Smooth muscle cell (in vitro differentiated cells): ENCODE results near the gene ZGPAT. TPM values are rescaled to one million over a fixed set of nuclear protein-coding genes. Genes with fewer than 3 reads are reported as not detected.

Source experiments
- DNase-seq: peaks from one replicate; lab custom pipeline; 2025; ENCODE audit not compliant: unreplicated experiment; lab: John Stamatoyannopoulos, UW
- H2AFZ ChIP-seq: fragments of 200-600 bp; sonication (generic); 2 replicates; pipeline ENCODE4 v1.6.0; 2016; ENCODE audit warnings: antibody characterized with exemption, low read depth, mild to moderate bottlenecking
- H3F3A ChIP-seq: fragments of 200-600 bp; sonication (generic); 2 replicates; pipeline ENCODE4 v1.6.0; 2017; ENCODE audit warnings: antibody characterized with exemption, low read depth
- H3K27ac ChIP-seq: fragments of 200-600 bp; sonication (generic); 2 replicates; pipeline ENCODE4 v1.5.1; 2016; ENCODE audit warnings: low read depth, mild to moderate bottlenecking
- H3K27me3 ChIP-seq: fragments of 200-600 bp; sonication (generic); 2 replicates; pipeline ENCODE4 v1.6.1; 2016; ENCODE audit warnings: low read depth, mild to moderate bottlenecking
- H3K36me3 ChIP-seq: fragments of 200-600 bp; sonication (generic); 2 replicates; pipeline ENCODE4 v1.5.1; 2016; ENCODE audit warnings: low read depth
- H3K4me1 ChIP-seq: fragments of 200-600 bp; sonication (generic); 2 replicates; pipeline ENCODE4 v1.5.1; 2016; ENCODE audit warnings: low read depth
- H3K4me2 ChIP-seq: fragments of 200-600 bp; sonication (generic); 2 replicates; pipeline ENCODE4 v1.6.0; 2016; ENCODE audit warnings: mild to moderate bottlenecking
- H3K4me3 ChIP-seq: fragments of 200-600 bp; sonication (generic); 2 replicates; pipeline ENCODE4 v1.5.1; 2016; ENCODE audit warnings: mild to moderate bottlenecking
- H3K79me2 ChIP-seq: fragments of 200-600 bp; sonication (generic); 2 replicates; pipeline ENCODE4 v1.6.0; 2016; ENCODE audit warnings: low read depth, mild to moderate bottlenecking
- H3K9ac ChIP-seq: fragments of 200-600 bp; sonication (generic); 2 replicates; pipeline ENCODE4 v1.6.0; 2016; ENCODE audit warnings: low read depth
- H3K9me3 ChIP-seq: fragments of 200-600 bp; sonication (generic); replicated peaks from 2 replicates; pipeline ENCODE4 v1.5.1; 2016; ENCODE audit warnings: low read depth
- H4K20me1 ChIP-seq: fragments of 200-600 bp; sonication (generic); 2 replicates; pipeline ENCODE4 v1.6.0; 2016; ENCODE audit warnings: low read depth
- WGBS: methylation state at CpG from one replicate; pipeline ENCODE4 v1.1.7; 2016; ENCODE audit warnings: low lambda C conversion rate; 5-methylcytosine and 5-hydroxymethylcytosine counted together
- polyA plus RNA-seq: library from polyadenylated mRNA; unstranded; fragments of >200 nt; fragmentation: Nextera tagmentation; extraction: Ambion mirVana; gene quantifications from 2 replicates; pipeline ENCODE4 v1.2.1, GENCODE V29; 2016
- total RNA-seq: library from RNA; depleted of rRNA; stranded (reverse); fragments of >200 nt; gene quantifications from 2 replicates; pipeline ENCODE4 v1.2.3, GENCODE V29; 2014
- TF ChIP-seq, protein P1 (sequence below): fragments of 200-600 bp; sonication (generic); IDR thresholded peaks from 2 replicates; pipeline ENCODE4 v1.5.1; 2017; ENCODE audit warnings: borderline replicate concordance, mild to moderate bottlenecking, antibody characterized with exemption; ENCODE audit not compliant: insufficient read depth, poor library complexity, severe bottlenecking

The ZGPAT gene
- total and polyA plus RNA-seq, 2 experiments from 2014 or later, result 13.8 to 32.3 TPM

DNA sequence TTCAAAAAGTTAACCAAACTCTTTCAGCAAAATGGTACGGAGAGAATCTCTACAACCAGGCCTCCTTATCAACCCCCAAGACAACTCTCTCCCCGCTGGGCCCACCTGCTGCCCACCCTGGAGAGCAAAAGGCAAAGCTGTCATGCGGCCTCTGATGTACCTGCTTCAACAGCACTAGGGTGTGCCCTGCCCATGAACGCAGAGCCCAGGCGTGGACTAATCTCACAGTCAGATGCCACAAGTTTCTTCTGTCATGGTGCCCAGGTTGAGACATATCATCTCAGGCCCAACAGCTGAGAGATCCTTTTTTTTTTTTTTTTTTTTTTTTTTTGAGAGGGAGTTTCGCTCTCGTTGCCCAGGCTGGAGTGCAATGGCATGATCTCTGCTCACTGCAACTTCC is 58.1 kb downstream of the ZGPAT start:
- no peaks in the 10 kb centered on the region for H3K79me2 ChIP-seq
- H3K27me3 ChIP-seq, result no peaks in the 10 kb centered on the region
- H3F3A ChIP-seq, result no peaks in the 10 kb centered on the region
- 98% methylated on average over 7 of the region's 7 CpGs for WGBS
- no peak overlapping the region for H3K9ac ChIP-seq
- H4K20me1 ChIP-seq, result no peaks in the 10 kb centered on the region
- no peaks in the 10 kb centered on the region for H3K9me3 ChIP-seq
- no peak overlapping the region for H2AFZ ChIP-seq
- H3K4me2 ChIP-seq, result no peak overlapping the region
- no peak overlapping the region for H3K27ac ChIP-seq
- TF ChIP-seq, protein P1, sequence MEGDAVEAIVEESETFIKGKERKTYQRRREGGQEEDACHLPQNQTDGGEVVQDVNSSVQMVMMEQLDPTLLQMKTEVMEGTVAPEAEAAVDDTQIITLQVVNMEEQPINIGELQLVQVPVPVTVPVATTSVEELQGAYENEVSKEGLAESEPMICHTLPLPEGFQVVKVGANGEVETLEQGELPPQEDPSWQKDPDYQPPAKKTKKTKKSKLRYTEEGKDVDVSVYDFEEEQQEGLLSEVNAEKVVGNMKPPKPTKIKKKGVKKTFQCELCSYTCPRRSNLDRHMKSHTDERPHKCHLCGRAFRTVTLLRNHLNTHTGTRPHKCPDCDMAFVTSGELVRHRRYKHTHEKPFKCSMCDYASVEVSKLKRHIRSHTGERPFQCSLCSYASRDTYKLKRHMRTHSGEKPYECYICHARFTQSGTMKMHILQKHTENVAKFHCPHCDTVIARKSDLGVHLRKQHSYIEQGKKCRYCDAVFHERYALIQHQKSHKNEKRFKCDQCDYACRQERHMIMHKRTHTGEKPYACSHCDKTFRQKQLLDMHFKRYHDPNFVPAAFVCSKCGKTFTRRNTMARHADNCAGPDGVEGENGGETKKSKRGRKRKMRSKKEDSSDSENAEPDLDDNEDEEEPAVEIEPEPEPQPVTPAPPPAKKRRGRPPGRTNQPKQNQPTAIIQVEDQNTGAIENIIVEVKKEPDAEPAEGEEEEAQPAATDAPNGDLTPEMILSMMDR, result no peak
- no peaks in the 10 kb centered on the region for H3K4me1 ChIP-seq
- no peaks in the 10 kb centered on the region for H3K36me3 ChIP-seq
- no peak for DNase-seq
- H3K4me3 ChIP-seq, result no peak overlapping the region

DNA sequence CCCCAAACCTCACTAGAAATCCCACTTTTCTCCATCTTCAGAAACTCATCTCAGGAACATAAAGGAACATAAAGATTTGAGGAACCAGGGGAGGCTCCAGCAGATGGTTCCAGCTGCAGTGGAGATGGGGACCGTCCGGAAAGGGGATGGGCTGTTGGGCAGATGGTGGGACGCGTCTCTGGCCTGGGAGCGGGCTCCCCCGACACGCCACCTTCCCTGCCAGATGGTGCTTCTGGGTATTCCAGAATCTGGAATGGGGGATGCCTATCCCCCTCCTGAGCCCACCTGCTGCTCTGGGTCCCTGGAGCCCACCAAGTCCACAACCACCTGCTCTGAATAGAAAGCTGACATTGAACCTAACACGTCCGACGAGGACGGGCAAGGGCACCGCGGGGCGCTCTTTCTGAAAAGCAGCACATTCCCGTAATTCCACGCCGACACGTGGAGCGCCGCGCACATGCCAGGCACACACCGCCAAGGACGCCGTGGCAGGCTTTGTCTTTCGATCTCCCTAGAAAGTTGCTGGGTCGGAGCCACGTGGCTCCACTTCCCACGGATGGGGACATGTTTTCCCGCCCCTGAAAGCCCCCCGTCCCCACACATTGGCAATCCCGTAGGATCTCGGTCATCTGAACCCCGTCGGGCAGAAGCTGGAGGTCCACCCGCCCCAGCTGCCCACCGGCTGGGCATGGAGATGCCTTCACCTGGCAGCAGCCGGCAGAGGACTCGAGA is 59.0 kb downstream of the ZGPAT start:
- Histone ChIP-seq H3K27me3 (no peaks in the 10 kb centered on the region), H3K4me1 (no peaks in the 10 kb centered on the region), H3K4me3 (no peak overlapping the region), H3K9me3 (no peaks in the 10 kb centered on the region), H4K20me1 (no peaks in the 10 kb centered on the region), H3K4me2 (no peak overlapping the region), H3K27ac (no peak overlapping the region), H3K36me3 (no peaks in the 10 kb centered on the region), H3K9ac (no peak overlapping the region), H3K79me2 (no peaks in the 10 kb centered on the region), H2AFZ (no peak overlapping the region), H3F3A (no peaks in the 10 kb centered on the region)
- no peak for DNase-seq
- TF ChIP-seq, protein P1, result no peak
- 97% methylated on average over 34 of the region's 38 CpGs for WGBS

DNA sequence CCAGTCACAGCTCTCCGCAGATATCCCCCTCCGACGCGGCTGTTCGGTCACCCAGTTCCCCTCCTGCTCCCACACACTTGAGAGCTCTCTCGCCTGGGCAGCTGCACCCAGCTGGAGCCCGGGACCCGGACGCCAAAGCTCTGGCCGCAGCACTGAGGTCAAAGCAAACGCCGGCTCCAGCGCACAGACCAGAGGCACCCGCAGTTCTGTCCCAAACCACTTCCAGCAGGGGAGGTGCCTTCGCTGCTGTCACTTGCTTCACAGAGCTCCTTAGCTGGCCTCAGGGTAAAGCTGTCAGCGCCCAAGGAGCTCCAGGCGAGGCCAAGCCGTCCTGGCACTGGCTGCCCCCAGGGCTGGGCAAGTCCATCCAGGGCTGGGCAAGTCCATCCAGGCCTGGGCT is 59.6 kb downstream of the ZGPAT start:
- no peaks in the 10 kb centered on the region for H3F3A ChIP-seq
- H3K36me3 ChIP-seq, result no peaks in the 10 kb centered on the region
- H4K20me1 ChIP-seq, result no peaks in the 10 kb centered on the region
- no peak overlapping the region for H2AFZ ChIP-seq
- H3K79me2 ChIP-seq, result no peaks in the 10 kb centered on the region
- H3K27ac ChIP-seq, result no peak overlapping the region
- no peak for DNase-seq
- no peaks in the 10 kb centered on the region for H3K27me3 ChIP-seq
- H3K4me2 ChIP-seq, result no peak overlapping the region
- no peak overlapping the region for H3K4me3 ChIP-seq
- TF ChIP-seq, protein P1, result no peak
- WGBS, result 87% methylated on average over 18 of the region's 18 CpGs
- H3K9me3 ChIP-seq, result no peaks in the 10 kb centered on the region
- H3K9ac ChIP-seq, result no peak overlapping the region
- H3K4me1 ChIP-seq, result no peaks in the 10 kb centered on the region

DNA sequence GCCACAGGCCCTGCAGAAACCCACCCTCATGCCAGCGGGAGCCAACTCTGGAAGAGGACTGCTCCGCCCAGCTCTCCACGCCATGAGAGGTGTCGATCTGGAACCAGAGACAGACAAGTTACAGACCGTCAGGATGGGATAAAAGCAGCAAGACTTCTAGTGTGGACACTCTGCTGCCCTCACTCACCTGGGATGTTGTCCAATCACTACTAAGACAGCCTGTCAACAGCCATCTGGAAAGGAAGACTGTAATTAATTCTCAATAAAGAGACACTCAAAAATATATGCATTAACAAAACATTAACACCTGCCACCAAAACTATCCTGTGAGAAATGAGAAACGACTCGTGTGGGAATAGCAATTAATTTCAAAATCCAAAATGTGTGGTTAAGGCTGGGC is 60.0 kb downstream of the ZGPAT start:
- no peaks in the 10 kb centered on the region for H3K27me3 ChIP-seq
- no peak overlapping the region for H3K27ac ChIP-seq
- no peaks in the 10 kb centered on the region for H3K36me3 ChIP-seq
- H3K4me3 ChIP-seq, result no peak overlapping the region
- H3F3A ChIP-seq, result no peaks in the 10 kb centered on the region
- H3K9ac ChIP-seq, result no peak overlapping the region
- H3K4me1 ChIP-seq, result no peaks in the 10 kb centered on the region
- no peaks in the 10 kb centered on the region for H4K20me1 ChIP-seq
- no peak overlapping the region for H3K4me2 ChIP-seq
- no peaks in the 10 kb centered on the region for H3K9me3 ChIP-seq
- TF ChIP-seq, protein P1, result no peak
- no peak for DNase-seq
- WGBS, result 97% methylated on average over 7 of the region's 7 CpGs
- no peaks in the 10 kb centered on the region for H3K79me2 ChIP-seq
- H2AFZ ChIP-seq, result no peak overlapping the region
